Neural crest cell (in vitro differentiated cells): ENCODE measurements around the gene CDC16. TPM values are rescaled to one million over a fixed set of nuclear protein-coding genes. Genes with fewer than 3 reads are reported as not detected.

Experiments used
- DNase-seq: peaks from one replicate; pipeline ENCODE4 v3.0.0; 2021; ENCODE audit warnings: low read depth, mixed read lengths, low spot score
- H3K27ac Mint-ChIP-seq: one replicate; pipeline ENCODE4 v1.8.0; 2021; ENCODE audit warnings: mild to moderate bottlenecking, mixed read lengths; ENCODE audit not compliant: unreplicated experiment
- H3K27me3 Mint-ChIP-seq: 2 replicates; pipeline ENCODE4 v1.8.0; 2021; ENCODE audit warnings: low read depth, mild to moderate bottlenecking, mixed read lengths
- H3K36me3 Mint-ChIP-seq: 2 replicates; pipeline ENCODE4 v1.8.0; 2021; ENCODE audit warnings: low read depth, mild to moderate bottlenecking, mixed read lengths
- H3K4me1 Mint-ChIP-seq: 2 replicates; pipeline ENCODE4 v1.8.0; 2021; ENCODE audit warnings: mixed read lengths
- H3K4me3 Mint-ChIP-seq: one replicate; pipeline ENCODE4 v1.8.0; 2021; ENCODE audit warnings: mild to moderate bottlenecking, mixed read lengths
- H3K9me3 Mint-ChIP-seq: 2 replicates; pipeline ENCODE4 v1.8.0; 2021; ENCODE audit warnings: mixed read lengths
- CTCF ChIP-seq: fragments of 200-600 bp; sonication (generic); conservative IDR thresholded peaks from 2 replicates; pipeline ENCODE4 v1.5.0; 2021; ENCODE audit warnings: antibody characterized with exemption, mild to moderate bottlenecking
- microRNA-seq: library from miRNA; unstranded; fragments of <30 nt; microRNA quantifications from one replicate; pipeline ENCODE4, GENCODE V29; 2020
- total RNA-seq: library from RNA; stranded (reverse); gene quantifications from 2 replicates; pipeline ENCODE4 v1.2.1, GENCODE V29; 2021

The CDC16 gene
- total RNA-seq, 1 donor from 2014 or later: 72.4 TPM

DNA sequence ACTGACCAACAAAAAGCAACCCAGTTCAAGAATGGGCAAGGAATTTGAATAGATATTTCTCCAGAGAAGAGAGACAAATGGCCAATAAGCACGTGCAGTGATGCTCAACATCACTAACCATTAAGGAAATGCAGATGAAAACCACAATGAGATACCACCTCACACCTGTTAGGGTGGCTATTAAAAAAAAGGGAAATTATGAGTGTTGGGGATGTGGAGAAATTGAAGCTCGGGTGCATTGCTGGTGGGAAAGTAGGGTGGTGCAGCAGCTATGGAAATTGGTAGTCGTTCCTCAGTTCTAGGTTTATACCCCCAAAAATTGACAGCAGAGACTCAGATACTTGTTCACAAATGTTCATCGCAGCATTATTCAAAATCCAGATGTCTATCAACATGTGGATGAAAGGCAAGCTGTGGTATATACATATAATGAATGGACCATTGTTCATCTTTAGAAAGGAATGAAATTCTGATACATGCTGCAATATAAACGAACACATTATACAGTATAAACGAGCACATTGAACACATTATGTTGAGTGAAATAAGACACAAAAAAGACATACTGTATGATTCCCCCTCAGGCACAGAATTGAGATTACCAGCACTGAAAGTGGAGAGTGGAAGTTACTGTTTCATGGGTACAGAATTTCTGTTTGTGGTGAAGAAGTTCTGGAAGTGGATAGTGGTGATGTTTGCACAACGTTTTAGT is 80.5 kb downstream of the CDC16 start:
- Mint-ChIP-seq H3K9me3 (no peaks in the 10 kb centered on the region), H3K27me3 (no peaks in the 10 kb centered on the region), H3K36me3 (peaks cover 14% of the 10 kb centered on the region), H3K27ac (peak overlapping the region; percentile 81), H3K4me1 (peaks cover 56% of the 10 kb centered on the region), H3K4me3 (peak overlapping the region; percentile 92)
- TF ChIP-seq CTCF: no peak
- no peak for DNase-seq

DNA sequence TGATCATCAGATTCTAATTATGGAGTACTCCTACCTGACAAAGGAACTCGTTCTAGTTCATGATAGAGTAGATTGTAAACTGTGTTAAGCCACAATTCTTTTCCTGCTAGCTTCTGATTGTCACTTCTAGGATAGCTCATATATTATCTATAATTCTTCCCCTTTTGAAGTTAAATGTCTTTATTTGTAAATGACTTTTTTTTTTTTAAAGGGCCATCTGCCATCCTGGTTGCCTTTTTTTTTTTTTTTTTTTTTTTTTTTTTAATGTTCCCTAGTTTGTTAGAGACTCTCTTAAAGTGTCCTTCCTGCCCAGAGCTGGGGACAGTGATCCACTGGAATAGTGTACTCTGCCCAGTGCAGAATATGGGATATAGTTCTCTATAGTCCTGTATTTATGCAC is 83.9 kb downstream of the CDC16 start:
- peaks cover 54% of the 10 kb centered on the region for H3K4me1 Mint-ChIP-seq
- no peaks in the 10 kb centered on the region for H3K27me3 Mint-ChIP-seq
- no peaks in the 10 kb centered on the region for H3K9me3 Mint-ChIP-seq
- H3K27ac Mint-ChIP-seq: no peak overlapping the region
- H3K4me3 Mint-ChIP-seq: peak overlapping the region; percentile 74
- no peak for TF ChIP-seq CTCF
- H3K36me3 Mint-ChIP-seq: peaks cover 30% of the 10 kb centered on the region
- no peak for DNase-seq

DNA sequence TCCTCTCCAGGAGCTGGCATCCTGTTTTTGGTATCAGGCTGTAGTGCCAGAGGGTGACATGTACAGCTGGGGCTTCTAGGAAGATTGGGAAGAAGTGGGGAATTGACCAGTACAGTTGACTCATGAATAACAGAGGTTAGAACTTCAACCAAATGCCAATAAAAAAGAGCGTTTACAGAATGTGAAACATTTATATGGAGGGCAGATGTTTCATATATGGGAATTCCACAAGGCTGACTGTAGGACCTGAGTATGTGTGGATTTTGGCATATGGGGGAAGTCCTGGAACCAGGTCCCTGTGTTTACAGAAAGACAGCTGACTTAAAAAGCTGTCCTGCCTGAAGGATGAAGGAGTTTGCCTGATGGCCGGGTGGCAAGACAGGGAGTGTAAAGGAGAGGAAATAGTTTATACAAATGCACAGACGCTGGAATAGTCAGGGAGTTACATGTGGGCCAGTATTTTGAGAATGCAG is 84.8 kb downstream of the CDC16 start:
- DNase-seq: no peak
- peak overlapping the region; percentile 79 for H3K27ac Mint-ChIP-seq
- H3K4me1 Mint-ChIP-seq: peaks cover 49% of the 10 kb centered on the region
- no peaks in the 10 kb centered on the region for H3K9me3 Mint-ChIP-seq
- no peaks in the 10 kb centered on the region for H3K27me3 Mint-ChIP-seq
- H3K36me3 Mint-ChIP-seq: peaks cover 39% of the 10 kb centered on the region
- no peak for TF ChIP-seq CTCF
- peak overlapping the region; percentile 8 for H3K4me3 Mint-ChIP-seq

GRCh38 chr13:114320065-114320464 is 85.4 kb downstream of the CDC16 start:
- no peak for DNase-seq
- H3K27me3 Mint-ChIP-seq: no peaks in the 10 kb centered on the region
- H3K4me1 Mint-ChIP-seq: peaks cover 45% of the 10 kb centered on the region
- peak overlapping the region; percentile 79 for H3K27ac Mint-ChIP-seq
- peaks cover 42% of the 10 kb centered on the region for H3K36me3 Mint-ChIP-seq
- peak overlapping the region; percentile 8 for H3K4me3 Mint-ChIP-seq
- TF ChIP-seq CTCF: no peak
- no peaks in the 10 kb centered on the region for H3K9me3 Mint-ChIP-seq

DNA sequence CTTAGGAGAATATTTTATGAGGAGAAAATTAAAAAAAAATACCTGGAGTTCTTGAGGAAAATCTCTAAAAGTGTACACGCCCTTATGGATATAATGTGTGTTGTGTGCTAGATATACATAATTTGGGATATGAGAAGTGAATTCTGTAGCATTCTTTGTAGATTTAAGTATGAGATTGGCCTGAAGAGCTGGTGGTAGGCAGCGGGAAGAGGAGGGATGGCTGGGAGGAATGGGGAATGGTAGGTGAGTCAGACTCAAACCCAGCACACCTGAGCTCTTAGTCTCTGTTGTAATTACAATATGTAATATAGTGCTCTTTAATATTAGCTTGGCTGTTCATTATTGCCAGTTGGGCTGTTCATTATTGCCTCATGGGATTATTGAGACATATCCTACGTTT is 86.6 kb downstream of the CDC16 start:
- H3K9me3 Mint-ChIP-seq: no peaks in the 10 kb centered on the region
- H3K27me3 Mint-ChIP-seq: no peaks in the 10 kb centered on the region
- H3K27ac Mint-ChIP-seq: no peak overlapping the region
- DNase-seq: no peak
- TF ChIP-seq CTCF: no peak
- peak overlapping the region; percentile 34 for H3K4me3 Mint-ChIP-seq
- H3K36me3 Mint-ChIP-seq: peaks cover 49% of the 10 kb centered on the region
- H3K4me1 Mint-ChIP-seq: peaks cover 48% of the 10 kb centered on the region

Small RNAs within 50 kb of the gene (microRNA-seq; reads per million reads assigned to microRNA genes)
- not detected for gene MIR4502
- gene MIR548AR: not detected

Other genes with a start within 250 kb of the CDC16 start
- 29.5 and 31.5 TPM in 2 replicates for gene RASA3, start 102.3 kb upstream of the CDC16 start, total RNA-seq
- not detected in 2 replicates for gene CFAP97D2, start 55.6 kb upstream of the CDC16 start, total RNA-seq
- 84.7 and 89.5 TPM in 2 replicates for gene UPF3A, start 46.7 kb downstream of the CDC16 start, total RNA-seq
- gene CHAMP1, start 79.6 kb downstream of the CDC16 start, total RNA-seq: 63.5 and 63.9 TPM in 2 replicates